HG02938 (cell line): ENCODE results near the gene GPC1.
A peak's percentile ranks its signal among the peaks of the same experiment; 100 is the strongest.

ENCODE experiments used
- ATAC-seq: cut with Tn5 transposase; IDR thresholded peaks from one replicate; pipeline ENCODE4 v1.9.1; 2021; ENCODE audit warnings: mild to moderate bottlenecking, moderate library complexity; ENCODE audit not compliant: unreplicated experiment

The GPC1 gene

GRCh38 chr2:240511351-240512108, 76.1 kb downstream of the GPC1 start:
- no peak for ATAC-seq

GRCh38 chr2:240512109-240512485, 76.6 kb downstream of the GPC1 start:
- ATAC-seq: no peak

GRCh38 chr2:240512666-240513535, 77.4 kb downstream of the GPC1 start:
- ATAC-seq: no peak

- peak; percentile 94 for ATAC-seq
These were observed 78.3 kb downstream of the GPC1 start for GRCh38 chr2:240513549-240514287.

- no peak for ATAC-seq
These were observed 79.2 kb downstream of the GPC1 start for GRCh38 chr2:240514631-240515030.

- ATAC-seq: no peak
These were observed 81.9 kb downstream of the GPC1 start for GRCh38 chr2:240517342-240517741.
